ENCODE data around the gene SPON1. TPM values are rescaled to one million over a fixed set of nuclear protein-coding genes. Genes with fewer than 3 reads are reported as not detected.

Gene SPON1
- total RNA-seq, 1 experiment from 2014 or later, result 6.4 TPM

- TF ChIP-seq HMGXB4 (CRISPR knock-in tag; IDR thresholded peaks at IDR 0.05), result no peak
- no peak for TF ChIP-seq FOXP1 (CRISPR knock-in tag; IDR thresholded peaks at IDR 0.05; ENCODE audit: borderline replicate concordance)
Measured at GRCh38 chr11:14105446-14105845, 142.9 kb downstream of the SPON1 start (continued).

GRCh38 chr11:14106303-14107049 lies 144.0 kb downstream of the SPON1 start:
- no peaks in the 10 kb centered on the region; the same call in 1 of the 2 replicates for H3K27me3 Mint-ChIP-seq (ENCODE audit: low read depth)
- no peaks in the 10 kb centered on the region for H3K36me3 Mint-ChIP-seq
- no peak for TF ChIP-seq FOXJ3 (CRISPR knock-in tag; IDR thresholded peaks at IDR 0.05; ENCODE audit: borderline replicate concordance)
- no peak for TF ChIP-seq GABPB1 (CRISPR knock-in tag; IDR thresholded peaks at IDR 0.05)
- TF ChIP-seq ZNF512 (CRISPR knock-in tag; IDR thresholded peaks at IDR 0.05; ENCODE audit: borderline replicate concordance), result no peak
- TF ChIP-seq ZNF423 (CRISPR knock-in tag; IDR thresholded peaks at IDR 0.05), result no peak
- no peak for TF ChIP-seq ZNF317 (CRISPR knock-in tag; IDR thresholded peaks at IDR 0.05; ENCODE audit: borderline replicate concordance, low read depth)
- TF ChIP-seq ZNF425 (CRISPR knock-in tag; conservative IDR thresholded peaks at IDR 0.05), result no peak
- no peak for TF ChIP-seq PRDM15 (CRISPR knock-in tag; IDR thresholded peaks at IDR 0.05)
- no peak for TF ChIP-seq SP1 (CRISPR knock-in tag; conservative IDR thresholded peaks at IDR 0.05)
- TF ChIP-seq CTCF (IDR thresholded peaks at IDR 0.05), result no peak
- no peak for TF ChIP-seq PRRX2 (CRISPR knock-in tag; IDR thresholded peaks at IDR 0.05)
- DNase-seq (ENCODE audit: low spot score) (no peak), ATAC-seq (no peak)
- H3K4me3 Mint-ChIP-seq, result no peak overlapping the region
- no peak overlapping the region for H3K27ac Mint-ChIP-seq
- POLR2A ChIA-PET, result interaction anchor here (0.6 kb wide), 1 partner anchor 145 kb away, joined by 5 read pairs; no protein-coding TSS in a partner anchor
- H3K9me3 Mint-ChIP-seq, result no peaks in the 10 kb centered on the region
- CTCF ChIA-PET, result interaction anchor here (0.7 kb wide), 1 partner anchor 333 kb away, joined by 3 read pairs; no protein-coding TSS in a partner anchor
- H3K4me1 Mint-ChIP-seq, result peaks cover 21% of the 10 kb centered on the region
